ENCODE data around the gene LUC7L2.

GRCh38 chr7:139354729-139355128, 5.0 kb upstream of the LUC7L2 start:
- TF ChIP-seq YY1 (IDR thresholded peaks at IDR 0.05) (no peak), CTCF (IDR thresholded peaks at IDR 0.05; ENCODE audit: low read depth, low read length, missing input control) (no peak), MAX (IDR thresholded peaks at IDR 0.05) (no peak), RXRA (IDR thresholded peaks at IDR 0.05) (no peak)

Data from liver (tissue), 3 donors.